VCaP (cell line): ENCODE data around the gene SPDYE4.

ENCODE experiments used
- H3K27ac ChIP-seq: fragments of 450-650 bp; 2 replicates; pipeline ENCODE4 v1.5.1; 2017
- CTCF ChIP-seq: fragments of 450-650 bp; conservative IDR thresholded peaks from 2 replicates; pipeline ENCODE4 v1.5.1; 2017; ENCODE audit warnings: mild to moderate bottlenecking, moderate library complexity

Gene SPDYE4

GRCh38 chr17:8709006-8709405 is 49.3 kb downstream of the SPDYE4 start:
- TF ChIP-seq CTCF: no peak
- no peak overlapping the region for H3K27ac ChIP-seq

- TF ChIP-seq CTCF: no peak
- H3K27ac ChIP-seq: no peak overlapping the region
These were observed 50.3 kb downstream of the SPDYE4 start for GRCh38 chr17:8708025-8708461.

GRCh38 chr17:8707332-8708024 is 50.9 kb downstream of the SPDYE4 start:
- no peak for TF ChIP-seq CTCF

GRCh38 chr17:8706431-8706830 is 51.9 kb downstream of the SPDYE4 start:
- no peak for TF ChIP-seq CTCF
- no peak overlapping the region for H3K27ac ChIP-seq

More at GRCh38 chr17:8707332-8708024, 50.9 kb downstream of the SPDYE4 start:
- H3K27ac ChIP-seq: no peak overlapping the region

GRCh38 chr17:8705427-8705826 is 52.9 kb downstream of the SPDYE4 start:
- no peak for TF ChIP-seq CTCF
- no peak overlapping the region for H3K27ac ChIP-seq

GRCh38 chr17:8703001-8703400 is 55.3 kb downstream of the SPDYE4 start:
- no peak overlapping the region for H3K27ac ChIP-seq
- TF ChIP-seq CTCF: no peak

GRCh38 chr17:8701754-8702153 is 56.6 kb downstream of the SPDYE4 start:
- TF ChIP-seq CTCF: no peak
- no peak overlapping the region for H3K27ac ChIP-seq
